ENCODE results near the gene OR51D1.

GRCh38 chr11:4593739-4594138 lies 43.5 kb upstream of the OR51D1 start, which contains the start of gene OR52I1:
- TF ChIP-seq CTCF (IDR thresholded peaks at IDR 0.05): no peak
- TF ChIP-seq POLR2A (IDR thresholded peaks at IDR 0.05): no peak

Measured in adrenal gland (tissue), 5 donors.